ENCODE measurements around the gene SH3RF1.
A peak's percentile ranks its signal among the peaks of the same experiment; 100 is the strongest.

Gene SH3RF1

DNA sequence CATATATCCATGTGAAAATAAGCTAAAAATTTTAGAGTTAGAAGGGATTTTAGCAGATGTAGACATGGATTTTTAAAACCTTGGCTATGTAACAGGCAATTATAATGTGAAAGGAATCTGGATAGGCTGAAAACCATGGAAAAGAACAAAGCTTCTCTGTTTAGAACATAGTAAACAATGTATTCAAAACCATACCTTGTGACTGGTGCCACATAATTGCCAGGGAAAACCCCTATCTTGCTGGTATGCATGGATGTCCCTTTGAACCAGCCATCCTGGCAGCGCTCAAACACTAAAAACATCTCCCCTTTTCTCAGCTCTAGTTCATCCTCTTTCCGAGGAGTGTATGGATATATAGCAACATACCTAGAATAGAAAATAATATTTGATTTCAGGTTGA lies 150.1 kb downstream of the SH3RF1 start:
- TF ChIP-seq, protein P1, sequence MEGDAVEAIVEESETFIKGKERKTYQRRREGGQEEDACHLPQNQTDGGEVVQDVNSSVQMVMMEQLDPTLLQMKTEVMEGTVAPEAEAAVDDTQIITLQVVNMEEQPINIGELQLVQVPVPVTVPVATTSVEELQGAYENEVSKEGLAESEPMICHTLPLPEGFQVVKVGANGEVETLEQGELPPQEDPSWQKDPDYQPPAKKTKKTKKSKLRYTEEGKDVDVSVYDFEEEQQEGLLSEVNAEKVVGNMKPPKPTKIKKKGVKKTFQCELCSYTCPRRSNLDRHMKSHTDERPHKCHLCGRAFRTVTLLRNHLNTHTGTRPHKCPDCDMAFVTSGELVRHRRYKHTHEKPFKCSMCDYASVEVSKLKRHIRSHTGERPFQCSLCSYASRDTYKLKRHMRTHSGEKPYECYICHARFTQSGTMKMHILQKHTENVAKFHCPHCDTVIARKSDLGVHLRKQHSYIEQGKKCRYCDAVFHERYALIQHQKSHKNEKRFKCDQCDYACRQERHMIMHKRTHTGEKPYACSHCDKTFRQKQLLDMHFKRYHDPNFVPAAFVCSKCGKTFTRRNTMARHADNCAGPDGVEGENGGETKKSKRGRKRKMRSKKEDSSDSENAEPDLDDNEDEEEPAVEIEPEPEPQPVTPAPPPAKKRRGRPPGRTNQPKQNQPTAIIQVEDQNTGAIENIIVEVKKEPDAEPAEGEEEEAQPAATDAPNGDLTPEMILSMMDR (IDR thresholded peaks at IDR 0.05; ENCODE audit: low read depth, low read length, missing control alignments): no peak
- H3K4me3 ChIP-seq (ENCODE audit: low read depth, low read length): no peak overlapping the region
- no peak for DNase-seq (ENCODE audit: low read depth)
- in situ Hi-C loops (cut with HindIII; ENCODE audit: low sequenced_read_pairs): no loop called here

DNA sequence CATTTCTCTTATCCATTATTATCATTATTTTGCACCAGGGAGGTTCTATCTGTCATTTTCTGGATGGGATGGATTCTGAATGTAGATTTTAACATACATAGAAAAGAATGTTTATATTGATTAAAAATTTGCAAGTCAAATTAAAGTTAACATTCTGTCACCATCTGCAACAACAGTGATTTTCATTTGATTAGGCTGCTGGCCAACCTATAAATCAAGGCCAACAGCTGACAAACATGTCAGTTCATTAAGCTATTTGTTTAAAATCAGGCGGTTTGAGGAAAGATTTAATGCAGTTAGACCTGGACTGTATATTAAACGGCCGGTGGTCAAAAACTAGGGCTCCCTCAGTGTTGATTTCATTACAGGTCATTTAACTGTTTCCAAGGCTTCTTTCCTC lies 151.2 kb downstream of the SH3RF1 start:
- TF ChIP-seq, protein P1 (IDR thresholded peaks at IDR 0.05; ENCODE audit: low read depth, low read length, missing control alignments): no peak
- in situ Hi-C loops (cut with HindIII; ENCODE audit: low sequenced_read_pairs): no loop called here

DNA sequence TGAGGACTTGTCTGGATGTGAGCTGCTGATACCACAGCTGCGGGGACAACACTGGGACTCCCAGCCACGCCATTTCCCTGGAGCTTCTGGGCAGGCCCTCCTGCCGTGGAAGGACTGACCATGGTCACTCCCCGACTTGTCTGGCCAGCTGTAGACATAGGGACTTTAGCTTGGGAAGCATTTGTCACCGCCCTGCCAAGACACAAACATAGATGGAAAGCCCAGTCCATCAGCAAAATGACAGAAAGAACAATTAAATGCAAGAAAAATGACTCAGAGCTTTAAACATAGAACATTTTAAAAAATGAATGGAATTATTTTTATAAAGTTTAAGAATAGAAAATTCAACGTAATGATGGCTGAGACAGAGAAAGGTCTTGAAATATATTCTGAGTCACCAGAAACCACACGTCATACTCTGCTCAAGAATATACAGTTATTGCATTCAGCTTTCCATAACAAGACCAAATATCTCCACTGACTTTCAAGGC lies 153.1 kb downstream of the SH3RF1 start:
- TF ChIP-seq, protein P1 (IDR thresholded peaks at IDR 0.05; ENCODE audit: low read depth, low read length, missing control alignments): no peak
- no peak for DNase-seq (ENCODE audit: low read depth)
- H3K4me3 ChIP-seq (ENCODE audit: low read depth, low read length): no peak overlapping the region
- in situ Hi-C loops (cut with HindIII; ENCODE audit: low sequenced_read_pairs): no loop called here

More for the DNA sequence above, 151.2 kb downstream of the SH3RF1 start:
- H3K4me3 ChIP-seq (ENCODE audit: low read depth, low read length): no peak overlapping the region
- DNase-seq (ENCODE audit: low read depth): no peak

DNA sequence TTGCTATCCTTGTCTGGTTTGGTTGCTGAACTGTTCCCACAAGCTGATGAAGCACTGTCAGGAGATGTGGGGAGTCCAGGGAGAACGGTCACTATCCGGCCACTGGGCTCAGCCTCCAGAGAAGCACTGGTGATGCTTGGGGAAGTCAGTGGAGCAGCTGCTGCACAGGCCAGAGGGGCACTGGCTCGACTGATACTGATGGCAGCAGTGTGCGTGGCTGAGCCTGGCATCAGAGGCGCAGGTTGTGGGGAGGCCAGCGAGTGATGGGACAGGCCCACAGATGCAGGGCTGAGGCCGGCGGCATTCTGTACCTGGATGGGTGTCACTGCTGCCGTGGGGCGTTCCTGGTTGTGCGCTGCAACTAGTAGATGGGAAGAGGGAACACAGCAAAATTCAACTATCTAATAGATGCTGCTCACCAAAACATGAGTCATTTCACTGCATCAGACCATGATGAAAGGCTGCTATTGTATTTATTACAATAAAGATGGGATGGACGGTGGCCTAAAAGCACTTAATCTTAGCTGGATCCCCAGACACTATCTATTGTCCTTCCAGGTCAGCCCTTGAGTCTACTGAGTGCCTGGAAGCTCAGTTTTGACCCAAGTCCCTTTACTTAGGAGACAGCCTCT lies 154.4 kb downstream of the SH3RF1 start:
- TF ChIP-seq, protein P1 (IDR thresholded peaks at IDR 0.05; ENCODE audit: low read depth, low read length, missing control alignments): no peak
- no peak overlapping the region for H3K4me3 ChIP-seq (ENCODE audit: low read depth, low read length)
- no peak for DNase-seq (ENCODE audit: low read depth)
- in situ Hi-C loops (cut with HindIII; ENCODE audit: low sequenced_read_pairs): no loop called here

DNA sequence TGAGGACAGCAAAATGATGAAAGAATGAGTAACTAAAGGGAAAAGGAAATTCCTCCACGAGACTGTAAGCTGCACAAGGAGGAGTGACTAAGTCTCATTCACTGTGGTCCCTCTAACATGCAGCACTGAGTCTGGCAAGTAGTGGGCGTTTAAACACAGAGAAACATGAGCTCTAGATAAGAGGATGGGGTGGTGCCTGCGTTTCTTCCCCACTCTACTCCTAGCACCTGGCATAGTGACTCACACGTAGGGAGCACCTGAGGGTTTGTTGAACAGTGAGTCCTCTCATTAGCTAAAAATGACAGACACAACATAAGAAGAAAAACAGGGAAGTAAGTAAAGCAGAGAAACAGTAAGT lies 154.9 kb downstream of the SH3RF1 start:
- no peak overlapping the region for H3K4me3 ChIP-seq (ENCODE audit: low read depth, low read length)
- TF ChIP-seq, protein P1 (IDR thresholded peaks at IDR 0.05; ENCODE audit: low read depth, low read length, missing control alignments): peak; percentile 54
- in situ Hi-C loops (cut with HindIII; ENCODE audit: low sequenced_read_pairs): no loop called here
- peak; percentile 67 for DNase-seq (ENCODE audit: low read depth)

DNA sequence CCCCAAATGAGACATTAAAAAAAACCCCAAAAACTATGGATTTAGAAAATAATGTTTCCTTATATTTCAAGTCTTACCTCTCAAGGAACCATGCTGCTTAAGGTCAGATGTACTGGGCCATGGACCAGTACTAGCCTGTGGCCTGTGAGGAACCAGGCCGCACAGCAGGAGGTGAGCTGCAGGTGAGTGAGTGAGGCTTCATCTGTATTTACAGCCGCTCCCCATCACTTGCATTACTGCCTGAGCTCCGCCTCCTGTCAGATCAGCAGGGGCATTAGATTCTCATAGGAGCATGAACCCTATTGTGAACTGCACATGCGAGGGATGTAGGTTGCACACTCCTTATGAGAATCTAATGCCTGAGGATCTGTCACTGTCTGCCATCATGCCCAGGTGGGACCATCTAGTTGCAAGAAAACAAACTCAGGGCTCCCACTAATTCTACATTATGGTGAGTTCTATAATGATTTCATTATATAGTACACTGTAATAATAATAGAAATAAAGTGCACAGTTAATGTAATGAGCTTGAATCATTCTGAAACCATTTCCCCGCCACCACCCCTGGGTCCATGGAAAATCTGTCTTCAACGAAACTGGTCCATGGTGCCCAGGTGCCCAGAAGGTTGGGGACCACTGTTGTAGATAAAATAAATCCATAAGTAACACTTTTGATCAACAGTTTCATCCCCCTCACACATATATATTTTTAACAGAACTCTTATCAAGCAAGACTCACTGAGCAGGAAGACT lies 155.4 kb downstream of the SH3RF1 start:
- TF ChIP-seq, protein P1 (IDR thresholded peaks at IDR 0.05; ENCODE audit: low read depth, low read length, missing control alignments): no peak
- no peak overlapping the region for H3K4me3 ChIP-seq (ENCODE audit: low read depth, low read length)
- no peak for DNase-seq (ENCODE audit: low read depth)
- in situ Hi-C loops (cut with HindIII; ENCODE audit: low sequenced_read_pairs): no loop called here
